Ishikawa (cell line): ENCODE data around the gene HSPB2.

ENCODE experiments used
- CEBPB ChIP-seq: IDR thresholded peaks from 2 replicates; pipeline ENCODE4 v1.6.1; 2012
- CREB1 ChIP-seq: IDR thresholded peaks from 2 replicates; pipeline ENCODE4 v1.6.1; 2012; ENCODE audit warnings: low read depth
- EGR1 ChIP-seq: IDR thresholded peaks from 2 replicates; pipeline ENCODE4 v1.6.1; 2012
- EP300 ChIP-seq: IDR thresholded peaks from 2 replicates; pipeline ENCODE4 v1.6.1; 2012; ENCODE audit warnings: borderline replicate concordance
- FOXM1 ChIP-seq: IDR thresholded peaks from 2 replicates; pipeline ENCODE4 v1.6.1; 2012; ENCODE audit warnings: low read depth, borderline replicate concordance
- MAX ChIP-seq: IDR thresholded peaks from 2 replicates; pipeline ENCODE4 v1.6.1; 2012
- NFIC ChIP-seq: IDR thresholded peaks from 2 replicates; pipeline ENCODE4 v1.6.1; 2012
- RAD21 ChIP-seq: IDR thresholded peaks from 2 replicates; pipeline ENCODE4 v1.6.1; 2012; ENCODE audit warnings: low read depth
- REST ChIP-seq: IDR thresholded peaks from 2 replicates; pipeline ENCODE4 v1.6.1; 2012; ENCODE audit warnings: low read depth, mild to moderate bottlenecking
- TAF1 ChIP-seq: IDR thresholded peaks from 2 replicates; pipeline ENCODE4 v1.6.1; 2012; ENCODE audit warnings: low read depth, mild to moderate bottlenecking
- TCF12 ChIP-seq: IDR thresholded peaks from 2 replicates; pipeline ENCODE4 v1.6.1; 2012; ENCODE audit warnings: low read depth
- USF1 ChIP-seq: IDR thresholded peaks from 2 replicates; pipeline ENCODE4 v1.6.1; 2012
- ZBTB7A ChIP-seq: IDR thresholded peaks from 2 replicates; pipeline ENCODE4 v1.6.1; 2012; ENCODE audit warnings: low read depth

Gene HSPB2

GRCh38 chr11:111941963-111942362, 29.4 kb downstream of the HSPB2 start:
- TF ChIP-seq REST, result no peak
- no peak for TF ChIP-seq RAD21
- TF ChIP-seq CREB1, result no peak
- TF ChIP-seq TAF1, result no peak

- no peak for TF ChIP-seq EP300
Observed at GRCh38 chr11:111942829-111943228, 30.3 kb downstream of the HSPB2 start.

GRCh38 chr11:111944139-111944538, 31.6 kb downstream of the HSPB2 start:
- TF ChIP-seq REST, result no peak
- TF ChIP-seq CEBPB, result peak; percentile 79

- TF ChIP-seq FOXM1, result no peak
- TF ChIP-seq CEBPB, result no peak
- TF ChIP-seq ZBTB7A, result no peak
- no peak for TF ChIP-seq RAD21
- TF ChIP-seq CREB1, result no peak
- TF ChIP-seq EGR1, result no peak
- TF ChIP-seq NFIC, result no peak
- no peak for TF ChIP-seq EP300
- no peak for TF ChIP-seq TCF12
Observed at GRCh38 chr11:111944651-111945051, 32.1 kb downstream of the HSPB2 start.

GRCh38 chr11:111945198-111945597, 32.7 kb downstream of the HSPB2 start:
- TF ChIP-seq CEBPB, result no peak

- TF ChIP-seq FOXM1, result no peak
- TF ChIP-seq TAF1, result no peak
- no peak for TF ChIP-seq REST
- no peak for TF ChIP-seq TCF12
Observed at GRCh38 chr11:111946499-111946898, 34.0 kb downstream of the HSPB2 start.

GRCh38 chr11:111947143-111947542, 34.6 kb downstream of the HSPB2 start:
- no peak for TF ChIP-seq REST
- TF ChIP-seq USF1, result no peak
- TF ChIP-seq MAX, result no peak
- no peak for TF ChIP-seq CEBPB
- TF ChIP-seq CREB1, result no peak
- TF ChIP-seq TAF1, result no peak
- no peak for TF ChIP-seq EP300
